AG09309 (cell line): ENCODE data around the gene TMEM150A.
"Not testable (repeated sequence)": the region's sequence is repeated elsewhere in the genome, so short reads cannot be mapped to it uniquely, and the experiment has no call there.

ENCODE experiments used
- DNase-seq: peaks from one replicate; pipeline ENCODE4 v3.0.0-alpha.2; 2010; ENCODE audit warnings: low read depth
- H3K4me3 ChIP-seq: 2 replicates; pipeline ENCODE4 v1.5.1; 2011; ENCODE audit warnings: mild to moderate bottlenecking, low read depth, low read length, moderate library complexity; ENCODE audit not compliant: control insufficient read depth
- TF ChIP-seq, protein P1 (sequence below): IDR thresholded peaks from 2 replicates; pipeline ENCODE4 v1.5.1; 2011; ENCODE audit warnings: mild to moderate bottlenecking, low read depth, low read length, inconsistent platforms; ENCODE audit not compliant: insufficient read depth, control insufficient read depth; ENCODE audit errors: missing control alignments

TMEM150A gene

DNA sequence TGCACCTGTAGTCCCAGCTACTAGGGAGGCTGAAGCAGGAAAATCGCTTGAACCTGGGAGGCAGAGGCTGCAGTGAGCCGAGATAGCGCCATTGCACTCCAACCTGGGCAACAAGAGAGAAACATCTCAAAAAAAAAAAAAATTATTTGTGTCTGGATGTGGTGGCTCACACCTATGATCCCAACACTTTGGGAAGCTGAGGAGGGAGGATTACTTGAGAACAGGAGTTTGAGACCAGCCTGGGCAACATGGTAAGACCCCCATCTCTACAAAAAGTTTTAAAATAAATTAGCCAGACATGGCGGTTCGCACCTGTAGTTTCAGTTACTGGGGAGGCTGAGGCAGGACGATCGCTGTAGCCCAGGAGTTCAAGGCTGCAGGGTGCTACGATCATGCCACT, 26.8 kb downstream of the TMEM150A start:
- DNase-seq = no peak
- TF ChIP-seq, protein P1, sequence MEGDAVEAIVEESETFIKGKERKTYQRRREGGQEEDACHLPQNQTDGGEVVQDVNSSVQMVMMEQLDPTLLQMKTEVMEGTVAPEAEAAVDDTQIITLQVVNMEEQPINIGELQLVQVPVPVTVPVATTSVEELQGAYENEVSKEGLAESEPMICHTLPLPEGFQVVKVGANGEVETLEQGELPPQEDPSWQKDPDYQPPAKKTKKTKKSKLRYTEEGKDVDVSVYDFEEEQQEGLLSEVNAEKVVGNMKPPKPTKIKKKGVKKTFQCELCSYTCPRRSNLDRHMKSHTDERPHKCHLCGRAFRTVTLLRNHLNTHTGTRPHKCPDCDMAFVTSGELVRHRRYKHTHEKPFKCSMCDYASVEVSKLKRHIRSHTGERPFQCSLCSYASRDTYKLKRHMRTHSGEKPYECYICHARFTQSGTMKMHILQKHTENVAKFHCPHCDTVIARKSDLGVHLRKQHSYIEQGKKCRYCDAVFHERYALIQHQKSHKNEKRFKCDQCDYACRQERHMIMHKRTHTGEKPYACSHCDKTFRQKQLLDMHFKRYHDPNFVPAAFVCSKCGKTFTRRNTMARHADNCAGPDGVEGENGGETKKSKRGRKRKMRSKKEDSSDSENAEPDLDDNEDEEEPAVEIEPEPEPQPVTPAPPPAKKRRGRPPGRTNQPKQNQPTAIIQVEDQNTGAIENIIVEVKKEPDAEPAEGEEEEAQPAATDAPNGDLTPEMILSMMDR = no peak
- no peak overlapping the region for H3K4me3 ChIP-seq

DNA sequence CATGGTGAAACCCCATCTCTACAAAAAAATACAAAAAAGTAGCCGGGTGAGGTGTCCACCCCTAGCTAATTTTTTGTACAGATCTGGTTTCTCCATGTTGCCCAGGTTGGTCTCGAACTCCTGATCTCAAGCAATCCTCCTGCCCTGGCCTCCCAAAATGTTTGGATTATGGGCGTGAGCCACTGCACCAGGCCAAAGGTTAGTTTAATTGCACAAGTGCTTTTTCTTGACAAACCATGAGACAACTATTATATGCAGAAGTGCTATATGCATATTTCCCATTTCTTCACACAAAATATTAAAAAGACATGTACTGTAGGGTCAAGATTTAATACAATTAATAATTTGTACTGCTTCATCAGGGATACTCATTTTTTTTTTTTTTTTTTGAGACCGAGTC, 36.2 kb downstream of the TMEM150A start:
- TF ChIP-seq, protein P1 = no peak
- no peak for DNase-seq
- no peak overlapping the region for H3K4me3 ChIP-seq

DNA sequence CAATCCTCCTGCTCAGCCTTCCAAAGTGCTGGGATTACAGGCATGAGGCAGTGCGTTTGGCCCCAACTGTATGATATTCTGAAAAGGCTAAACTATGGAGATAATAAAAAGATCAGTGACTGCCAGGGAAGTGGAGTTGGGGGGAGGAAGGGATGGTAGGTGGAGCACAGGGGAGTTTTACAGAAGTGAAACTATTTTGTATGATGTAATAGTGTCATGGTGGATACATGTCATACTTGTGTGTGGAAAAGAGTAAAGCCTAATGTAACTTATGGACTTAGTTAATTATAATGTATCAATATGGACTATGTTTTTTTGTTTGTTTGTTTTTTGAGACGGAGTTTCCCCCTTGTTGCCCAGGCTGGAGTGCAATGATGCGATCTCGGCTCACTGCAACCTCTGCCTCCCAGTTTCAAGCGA, 38.3 kb downstream of the TMEM150A start:
- TF ChIP-seq, protein P1 = no peak
- no peak overlapping the region for H3K4me3 ChIP-seq
- DNase-seq = no peak

DNA sequence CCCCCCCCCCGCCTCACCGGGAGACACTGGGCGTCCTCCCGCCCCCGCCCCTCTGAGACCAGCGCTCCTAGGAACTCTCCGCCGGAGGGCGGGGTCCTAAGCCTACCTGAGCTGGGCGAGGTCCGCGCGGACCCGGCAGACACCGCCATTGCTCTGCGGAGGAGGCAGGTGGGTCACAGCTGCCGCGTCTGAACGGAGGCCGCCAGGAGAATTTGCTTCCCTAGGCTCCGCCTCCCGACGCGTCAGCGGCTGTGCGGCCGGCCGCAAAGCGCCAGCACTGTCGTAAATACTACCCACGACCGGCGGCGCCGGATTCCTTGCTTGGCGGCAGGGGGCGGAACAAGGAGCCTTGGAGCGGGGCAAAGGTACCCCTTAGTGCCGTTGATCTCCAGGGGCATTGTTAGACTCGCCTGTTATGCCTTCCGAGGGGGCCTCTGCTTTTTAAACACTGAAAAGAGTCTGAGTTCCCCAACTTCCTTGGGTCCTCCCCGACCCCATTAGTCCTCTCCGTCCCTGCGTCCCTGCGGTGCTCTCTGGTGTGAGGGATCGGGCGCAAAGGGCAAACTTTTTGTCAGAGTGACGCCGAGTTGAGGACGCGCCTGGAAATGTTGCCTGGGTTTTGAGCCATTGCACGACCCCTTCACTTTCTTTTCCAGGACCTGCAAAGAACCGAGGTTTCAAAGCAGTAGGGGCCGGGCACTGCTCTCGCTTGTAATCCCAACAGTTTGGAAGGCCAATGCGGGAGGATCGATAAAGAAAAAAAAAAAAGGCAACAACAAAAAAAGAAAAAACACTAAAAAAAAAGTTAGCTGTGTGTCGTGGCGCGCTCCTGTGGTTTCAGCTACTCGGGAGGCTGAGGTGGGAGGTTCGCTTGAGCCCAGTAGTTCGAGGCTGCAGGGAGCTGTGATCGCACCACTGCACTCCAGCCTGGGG, 41.0 kb downstream of the TMEM150A start, which contains the start of gene GGCX:
TSS of gene GGCX (minus strand) at position 214 of the 933 bp plus-strand sequence. CDS start at position 149, 65 bp downstream.
- peak; percentile 52 for DNase-seq
- peak within 1 kb of the TSS; percentile 87 for H3K4me3 ChIP-seq
- TF ChIP-seq, protein P1 = no peak

DNA sequence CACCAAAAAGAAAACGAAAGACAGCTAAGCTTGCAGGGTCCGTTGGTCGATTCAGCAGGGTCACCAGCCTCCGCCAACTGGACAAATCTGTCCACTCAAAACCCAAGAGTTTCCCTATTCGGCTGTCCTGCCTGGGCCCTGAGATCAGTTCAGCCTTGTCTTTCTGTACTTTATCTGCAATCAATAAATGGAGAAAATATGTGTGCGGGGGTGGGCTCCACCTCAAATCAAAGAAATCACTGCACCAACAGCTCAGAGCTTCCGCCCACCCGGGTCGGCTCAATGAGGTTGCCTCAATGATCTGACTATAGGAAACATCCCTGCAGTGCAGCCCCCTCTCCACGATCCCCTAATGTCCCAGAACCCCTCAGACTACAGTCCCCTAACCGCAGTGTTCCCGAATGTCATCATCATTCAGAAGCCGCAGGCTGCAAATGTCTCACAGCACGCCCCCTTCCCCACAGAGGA, 41.7 kb downstream of the TMEM150A start:
- peak overlapping the region; percentile 87 for H3K4me3 ChIP-seq
- DNase-seq = no peak
- TF ChIP-seq, protein P1 = no peak

DNA sequence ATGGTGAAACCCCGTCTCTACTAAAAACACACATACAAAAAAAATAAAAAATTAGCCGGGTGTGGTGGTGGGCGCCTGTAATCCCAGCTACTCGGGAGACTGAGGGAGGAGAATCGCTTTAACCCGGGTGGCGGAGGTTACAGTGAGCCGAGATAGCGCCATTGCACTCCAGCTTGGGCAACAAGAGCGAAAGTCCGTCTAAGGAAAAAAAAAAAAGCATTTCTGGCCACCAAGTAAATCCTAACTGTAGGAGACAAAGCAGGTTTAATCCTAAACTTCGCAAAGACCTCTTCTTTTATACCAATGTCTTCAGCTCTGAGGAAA, 42.1 kb downstream of the TMEM150A start:
- H3K4me3 ChIP-seq = peak overlapping the region; percentile 87

DNA sequence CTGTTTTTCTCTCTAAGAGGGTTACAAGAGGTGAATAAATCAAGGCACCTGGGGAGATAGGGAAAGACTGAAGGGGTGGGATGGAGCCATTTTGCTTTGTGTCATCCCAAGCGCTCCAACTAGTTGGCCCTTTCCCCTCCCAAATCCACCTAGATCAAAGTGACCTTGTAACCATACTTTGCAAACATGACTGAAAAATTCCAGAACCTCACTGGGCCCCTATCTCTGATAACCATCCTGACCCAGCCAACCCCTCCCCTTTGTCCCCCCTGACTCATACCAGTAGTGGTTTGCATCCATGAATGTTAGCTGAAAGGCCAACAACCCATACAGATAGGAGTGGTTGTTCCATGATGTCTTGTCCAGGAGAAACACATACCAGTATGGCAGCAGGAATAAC, 44.3 kb downstream of the TMEM150A start:
- no peak overlapping the region for H3K4me3 ChIP-seq
- no peak for DNase-seq
- TF ChIP-seq, protein P1 = no peak

More for the DNA sequence above, 42.1 kb downstream of the TMEM150A start:
- DNase-seq = not testable (repeated sequence)
